ENCODE measurements around the gene PMF1.

Gene PMF1

GRCh38 chr1:156260896-156261295 is 48.1 kb downstream of the PMF1 start:
- in situ Hi-C loops (cut with MboI; ENCODE audit: low sequenced_read_pairs), result no loop called here

- in situ Hi-C loops (cut with MboI; ENCODE audit: low sequenced_read_pairs), result no loop called here
Observed at GRCh38 chr1:156262461-156263287, 49.9 kb downstream of the PMF1 start.

GRCh38 chr1:156263288-156263655 is 50.5 kb downstream of the PMF1 start:
- in situ Hi-C loops (cut with MboI; ENCODE audit: low sequenced_read_pairs), result no loop called here

GRCh38 chr1:156266051-156266450 is 53.2 kb downstream of the PMF1 start:
- in situ Hi-C loops (cut with MboI; ENCODE audit: low sequenced_read_pairs), result no loop called here

- in situ Hi-C loops (cut with MboI; ENCODE audit: low sequenced_read_pairs), result no loop called here
Observed at GRCh38 chr1:156268336-156268735, 55.5 kb downstream of the PMF1 start.

- in situ Hi-C loops (cut with MboI; ENCODE audit: low sequenced_read_pairs), result no loop called here
Observed at GRCh38 chr1:156270314-156270713, 57.5 kb downstream of the PMF1 start.

GRCh38 chr1:156276532-156276931 is 63.7 kb downstream of the PMF1 start:
- in situ Hi-C loops (cut with MboI; ENCODE audit: low sequenced_read_pairs), result no loop called here

- in situ Hi-C loops (cut with MboI; ENCODE audit: low sequenced_read_pairs), result no loop called here
Observed at GRCh38 chr1:156276966-156277381, 64.2 kb downstream of the PMF1 start.

- in situ Hi-C loops (cut with MboI; ENCODE audit: low sequenced_read_pairs), result no loop called here
Observed at GRCh38 chr1:156279837-156280236, 67.0 kb downstream of the PMF1 start.

GRCh38 chr1:156281281-156281680 is 68.5 kb downstream of the PMF1 start:
- in situ Hi-C loops (cut with MboI; ENCODE audit: low sequenced_read_pairs), result no loop called here

GRCh38 chr1:156281693-156282478 is 69.1 kb downstream of the PMF1 start:
- in situ Hi-C loops (cut with MboI; ENCODE audit: low sequenced_read_pairs), result no loop called here

- in situ Hi-C loops (cut with MboI; ENCODE audit: low sequenced_read_pairs), result no loop called here
Observed at GRCh38 chr1:156282479-156283222, 69.8 kb downstream of the PMF1 start, which contains the start of gene SMG5. Gene SMG5, minus strand, starts transcription at chr1:156282825. Its CDS starts 145 bp downstream, at chr1:156282680.

GRCh38 chr1:156283521-156283920 is 70.7 kb downstream of the PMF1 start:
- in situ Hi-C loops (cut with MboI; ENCODE audit: low sequenced_read_pairs), result no loop called here

GRCh38 chr1:156284112-156284511 is 71.3 kb downstream of the PMF1 start, which contains the start of gene TMEM79:
Gene TMEM79, plus strand, starts transcription at chr1:156284325. Its CDS starts 902 bp downstream, at chr1:156285227.
- in situ Hi-C loops (cut with MboI; ENCODE audit: low sequenced_read_pairs), result no loop called here

- in situ Hi-C loops (cut with MboI; ENCODE audit: low sequenced_read_pairs), result no loop called here
Observed at GRCh38 chr1:156284757-156285156, 72.0 kb downstream of the PMF1 start.

GRCh38 chr1:156285437-156285836 is 72.6 kb downstream of the PMF1 start:
- in situ Hi-C loops (cut with MboI; ENCODE audit: low sequenced_read_pairs), result no loop called here

GRCh38 chr1:156286061-156286460 is 73.3 kb downstream of the PMF1 start:
- in situ Hi-C loops (cut with MboI; ENCODE audit: low sequenced_read_pairs), result no loop called here
